Stomach (tissue), 9 donors: ENCODE results near the gene NUDT8. TPM values are rescaled to one million over a fixed set of nuclear protein-coding genes. Genes with fewer than 3 reads are reported as not detected.

Source experiments
- DNase-seq, 2 donors: peaks; one replicate each; pipeline versions ENCODE4 v3.0.0 to v3.0.0-alpha.2; 2013 to 2019
- H3K27ac ChIP-seq, 5 donors: fragments of 200-600 bp in 4 of 5; sonication (generic) in 4 of 5; one replicate each; pipeline ENCODE4 v1.5.1; 2013 to 2019; ENCODE audit warnings: mild to moderate bottlenecking in 1 of 5, moderate library complexity in 1 of 5
- H3K27me3 ChIP-seq, 3 donors: fragments of 200-600 bp; sonication (generic); one replicate each; pipeline ENCODE4 v1.5.1; 2017 to 2019; ENCODE audit warnings: mixed run types in 1 of 3
- H3K36me3 ChIP-seq, 4 donors: fragments of 200-600 bp; sonication (generic); 1 replicate in 3 of 4; 2 replicates in 1 of 4; pipeline ENCODE4 v1.5.1; 2016 to 2019
- H3K4me1 ChIP-seq, 4 donors: fragments of 200-600 bp; sonication (generic); one replicate each; pipeline ENCODE4 v1.5.1; 2016 to 2019
- H3K4me3 ChIP-seq, 4 donors: fragments of 200-600 bp; sonication (generic) in 3 of 4; one replicate each; pipeline ENCODE4 v1.5.1; 2016 to 2019; ENCODE audit warnings: mild to moderate bottlenecking in 1 of 4
- H3K9me3 ChIP-seq, 4 donors: fragments of 200-600 bp; sonication (generic); one replicate each; pipeline ENCODE4 v1.5.1; 2016 to 2019
- CTCF ChIP-seq, 7 experiments: fragments of 450-650 bp in 4 of 7; fragments of 200-600 bp in 3 of 7; sonication (generic) in 3 of 7; IDR thresholded peaks; one replicate each; pipeline ENCODE4 v1.5.1; 2016 to 2019; ENCODE audit warnings: antibody characterized with exemption in 7 of 7, control low read depth in 2 of 7, mild to moderate bottlenecking in 1 of 7
- EP300 ChIP-seq: sonication (generic); formaldehyde crosslinking; IDR thresholded peaks from one replicate; pipeline ENCODE4 v1.6.1; 2017; ENCODE audit warnings: antibody characterized with exemption
- POLR2A ChIP-seq, 4 donors: fragments of 450-650 bp; IDR thresholded peaks; one replicate each; pipeline ENCODE4 v1.6.1; 2016; ENCODE audit warnings: antibody characterized with exemption in 4 of 4, control low read depth in 2 of 4, mild to moderate bottlenecking in 1 of 4, moderate library complexity in 1 of 4
- POLR2AphosphoS5 ChIP-seq, 3 donors: sonication (generic); formaldehyde crosslinking; IDR thresholded peaks; one replicate each; pipeline ENCODE4 v1.6.1; 2016; ENCODE audit warnings: antibody characterized with exemption in 3 of 3
- WGBS, 5 donors: extraction: QIAGEN DNeasy Blood & Tissue Kit in 3 of 5; methylation state at CpG; one replicate each; pipeline versions ENCODE4 v1.1.5 to v1.1.7; 2013 to 2018; 5-methylcytosine and 5-hydroxymethylcytosine counted together
- intact Hi-C: fragments of 100-400 bp; cut with DNase I; formaldehyde crosslinking; loops from one replicate; pipeline ENCODE4 v1.15.1; 2023; ENCODE audit warnings: low total_unique reads
- polyA plus RNA-seq, 3 donors: library from polyadenylated mRNA; stranded (reverse); fragments of 200-250 nt; gene quantifications; one replicate each; pipeline ENCODE4 v1.2.3, GENCODE V29; 2013
- total RNA-seq, 5 donors: library from RNA; depleted of rRNA; stranded (reverse); fragments of >200 nt; gene quantifications; one replicate each; pipeline versions ENCODE4 v1.1.0 to v1.2.3, GENCODE V29; 2014 to 2016
- donor health status: healthy with polysubstance abuse.
- donor health status: Bipolar disorder and iron deficiency.
- donor health status: healthy.

NUDT8 gene
- total and polyA plus RNA-seq, 8 donors, result 4.6 to 333 (median 17.3) TPM; not detected in 2

DNA sequence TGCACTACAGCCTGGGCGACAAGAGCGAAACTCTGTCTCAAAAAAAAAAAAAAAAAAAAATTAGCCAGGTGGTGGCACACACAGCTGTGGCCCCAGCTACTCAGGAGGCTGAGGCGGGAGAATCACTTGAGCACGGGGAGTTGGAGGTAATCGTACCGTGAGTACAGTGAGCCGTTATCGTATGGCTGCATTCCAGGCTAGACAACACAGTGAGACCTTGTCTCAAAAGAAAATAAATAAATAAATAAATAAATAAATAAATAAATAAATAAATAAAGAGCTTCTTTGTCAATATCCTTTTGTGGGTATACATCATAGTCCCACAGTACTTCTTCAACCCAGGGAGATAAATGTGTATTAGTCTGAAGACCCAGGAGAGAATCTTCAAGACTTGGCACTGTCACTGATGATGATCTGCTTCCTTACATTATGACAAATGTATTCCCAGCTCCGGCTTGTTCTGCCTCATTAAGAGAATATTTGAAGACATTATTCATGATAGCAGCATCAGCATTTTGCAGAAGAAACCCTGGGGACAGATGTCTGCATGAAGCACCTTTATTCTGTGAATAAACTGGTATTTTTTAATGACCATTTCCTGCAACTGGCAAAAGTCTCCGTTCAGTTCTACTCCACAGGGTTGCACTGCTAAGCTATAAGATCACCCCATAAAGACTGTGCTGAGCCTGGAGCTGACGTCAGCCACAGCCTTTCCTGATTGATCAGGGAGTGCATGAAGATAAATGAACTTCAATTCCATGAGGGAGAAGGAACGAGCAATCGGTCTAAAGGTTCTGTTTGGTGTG, 22.4 kb upstream of the NUDT8 start:
- peak in 1 of 2 donors; percentile 59 for DNase-seq
- TF ChIP-seq POLR2A (IDR thresholded peaks at IDR 0.05) (no peak), EP300 (no peak), CTCF (IDR thresholded peaks at IDR 0.05) (no peak), POLR2AphosphoS5 (IDR thresholded peaks at IDR 0.05) (no peak)
- no peaks in the 10 kb centered on the region for H3K36me3 ChIP-seq
- peak overlapping the region in 1 of 5 donors; percentile 25 for H3K27ac ChIP-seq
- H3K9me3 ChIP-seq, result peaks cover 0 to 3% (median 0%) of the 10 kb centered on the region in 4 donors
- H3K4me3 ChIP-seq, result no peak overlapping the region
- peaks cover 4 to 48% (median 17%) of the 10 kb centered on the region in 4 donors for H3K4me1 ChIP-seq
- intact Hi-C loops, result no loop called here
- 44 to 50% (median 48%) methylated on average over 13 of the region's 13 CpGs for WGBS, 5 donors
- peaks cover 0 to 41% (median 0%) of the 10 kb centered on the region in 3 donors for H3K27me3 ChIP-seq

DNA sequence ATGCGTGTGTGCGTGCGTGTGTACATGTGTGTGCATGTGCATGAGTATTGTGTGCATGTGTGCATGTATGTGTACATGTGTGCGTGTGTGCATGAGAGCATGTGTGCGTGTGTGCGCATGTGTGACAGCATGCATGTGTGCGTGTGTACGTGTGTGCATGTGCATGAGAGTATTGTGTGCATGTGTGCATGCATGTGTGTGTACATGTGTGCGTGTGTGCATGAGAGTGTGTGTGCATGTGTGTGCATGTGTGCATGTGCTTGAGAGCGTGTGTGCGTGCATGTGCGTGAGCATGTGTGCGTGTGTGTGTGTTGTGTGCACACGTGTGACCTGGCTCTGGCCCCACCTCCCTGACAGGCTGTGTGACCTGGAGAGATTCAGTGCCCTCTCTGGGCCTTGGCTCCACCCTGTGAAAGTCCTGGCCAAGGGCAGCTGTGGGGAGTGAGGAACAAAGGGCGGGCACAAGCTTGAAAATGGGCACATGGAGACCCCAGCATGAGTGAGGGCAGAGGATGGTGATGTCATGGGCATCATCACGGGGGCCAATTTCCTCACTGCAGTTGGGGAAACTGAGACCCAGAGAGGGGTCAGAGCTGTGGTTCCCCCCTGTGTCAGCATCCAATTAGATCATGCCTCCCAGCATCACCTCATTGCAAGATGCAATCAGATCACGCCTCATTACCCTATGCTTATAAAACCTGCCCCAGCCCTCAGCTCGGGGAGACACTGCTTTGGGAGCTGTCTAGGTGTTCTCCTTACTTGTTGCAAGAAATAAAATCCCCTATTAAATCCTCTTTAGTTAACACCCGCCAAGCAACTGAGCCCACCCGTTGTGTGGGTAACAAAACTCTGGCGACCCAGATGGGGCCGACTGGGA, 20.1 kb upstream of the NUDT8 start:
- H3K9me3 ChIP-seq, result no peaks in the 10 kb centered on the region
- H3K27ac ChIP-seq, result peak overlapping the region; percentile 71 to 84 (median 75)
- intact Hi-C loops, result no loop called here
- peak overlapping the region; percentile 29 to 45 (median 40) for H3K4me3 ChIP-seq
- no peak for TF ChIP-seq POLR2AphosphoS5 (IDR thresholded peaks at IDR 0.05)
- no peak for TF ChIP-seq CTCF (IDR thresholded peaks at IDR 0.05)
- TF ChIP-seq POLR2A (IDR thresholded peaks at IDR 0.05), result no peak
- no peak for TF ChIP-seq EP300
- peaks cover 4 to 41% (median 14%) of the 10 kb centered on the region in 4 donors for H3K4me1 ChIP-seq
- DNase-seq, result no peak
- H3K36me3 ChIP-seq, result no peaks in the 10 kb centered on the region
- H3K27me3 ChIP-seq, result peaks cover 0 to 59% (median 0%) of the 10 kb centered on the region in 3 donors
- WGBS, 5 donors, result 70 to 78% (median 74%) methylated on average over 22 of the region's 22 CpGs

GRCh38 chr11:67648796-67649613, 19.3 kb upstream of the NUDT8 start:
- H3K4me3 ChIP-seq, result no peak overlapping the region
- 59 to 82% (median 76%) methylated on average over 7 to 12 of the region's 12 CpGs for WGBS, 5 donors
- intact Hi-C loops, result no loop called here
- peak in 1 of 2 donors; percentile 12 for DNase-seq
- peaks cover 4 to 41% (median 14%) of the 10 kb centered on the region in 4 donors for H3K4me1 ChIP-seq
- no peaks in the 10 kb centered on the region for H3K36me3 ChIP-seq
- peaks cover 0 to 59% (median 0%) of the 10 kb centered on the region in 3 donors for H3K27me3 ChIP-seq
- no peaks in the 10 kb centered on the region for H3K9me3 ChIP-seq
- TF ChIP-seq EP300 (no peak), CTCF (IDR thresholded peaks at IDR 0.05) (no peak), POLR2AphosphoS5 (IDR thresholded peaks at IDR 0.05) (no peak), POLR2A (IDR thresholded peaks at IDR 0.05) (no peak)
- no peak overlapping the region for H3K27ac ChIP-seq
